Measurements from ENCODE around the gene LLPH. TPM values are rescaled to one million over a fixed set of nuclear protein-coding genes. Genes with fewer than 3 reads are reported as not detected.

LLPH gene
- total RNA-seq, 2 experiments from 2014 or later: 33.6 to 34.1 TPM

DNA sequence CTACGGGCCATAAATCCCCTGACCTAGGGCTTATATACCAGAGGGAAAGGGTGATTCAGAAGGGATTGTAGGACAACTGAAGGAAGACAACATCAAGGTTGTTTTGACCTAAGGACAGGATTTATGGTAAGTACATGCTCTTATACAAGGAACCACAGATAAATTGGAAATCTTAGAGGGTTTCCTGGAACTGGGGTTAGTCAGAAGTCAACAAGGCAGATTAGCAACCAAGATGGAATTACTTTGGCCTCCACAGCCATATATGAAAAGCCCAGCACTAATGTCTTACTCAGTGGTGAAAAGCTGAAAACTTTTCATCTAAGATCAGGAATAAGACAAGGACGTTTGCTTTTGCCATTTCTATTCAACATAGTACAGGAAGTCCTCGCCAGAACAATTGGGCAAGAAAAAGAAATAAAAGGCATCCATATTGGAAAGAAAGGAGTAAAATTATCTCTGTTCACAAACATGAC, 33.8 kb upstream of the LLPH start:
- TF ChIP-seq CTCF (IDR thresholded peaks at IDR 0.05): no peak
- Mint-ChIP-seq H3K27me3 (no peaks in the 10 kb centered on the region), H3K27ac (peak overlapping the region; percentile 53), H3K4me1 (ENCODE audit: low read depth) (peaks cover 62% of the 10 kb centered on the region), H3K9me3 (peaks cover 19% of the 10 kb centered on the region), H3K36me3 (ENCODE audit: low read depth) (peaks cover 72% of the 10 kb centered on the region), H3K4me3 (no peak overlapping the region)
- DNase-seq (no peak), ATAC-seq (no peak)
- ChIA-PET POLR2A (no interaction called here), CTCF (no interaction called here)
- intact Hi-C loops (cut with micrococcal nuclease): loop anchor here (10.0 kb wide), 1 partner anchor 140 kb away; the partner anchor contains the start of gene HELB

GRCh38 chr12:66163289-66163688, 32.7 kb upstream of the LLPH start:
- DNase-seq (no peak), ATAC-seq (no peak)
- CTCF ChIA-PET: no interaction called here
- Mint-ChIP-seq H3K36me3 (ENCODE audit: low read depth) (peaks cover 73% of the 10 kb centered on the region), H3K9me3 (peaks cover 19% of the 10 kb centered on the region), H3K4me1 (ENCODE audit: low read depth) (peaks cover 62% of the 10 kb centered on the region), H3K27me3 (no peaks in the 10 kb centered on the region), H3K4me3 (no peak overlapping the region), H3K27ac (peak overlapping the region; percentile 53)
- intact Hi-C loops (cut with micrococcal nuclease): loop anchor here (10.0 kb wide), 1 partner anchor 142 kb away; the partner anchor contains the start of gene HELB
- no peak for TF ChIP-seq CTCF (IDR thresholded peaks at IDR 0.05)
- POLR2A ChIA-PET: no interaction called here

DNA sequence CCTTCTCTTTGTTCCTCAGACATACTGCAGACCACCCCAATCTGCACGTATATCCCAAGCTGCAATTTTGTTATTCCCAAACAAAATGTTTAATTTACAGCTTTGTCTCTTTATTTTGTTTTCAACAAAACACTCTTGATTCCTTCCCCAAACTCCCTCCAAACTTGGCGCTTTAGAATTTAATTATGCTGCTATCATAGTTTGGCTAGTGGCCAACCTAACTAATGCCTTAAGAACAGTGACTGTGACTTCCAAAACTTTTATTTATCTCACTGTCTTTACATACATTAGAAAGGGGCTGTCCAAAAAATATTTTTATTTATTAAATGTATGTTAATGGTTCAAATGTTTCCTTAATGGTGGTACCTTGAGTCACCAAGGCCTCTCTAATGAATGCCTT, 32.2 kb upstream of the LLPH start:
- H3K27ac Mint-ChIP-seq: no peak overlapping the region
- no peak for DNase-seq
- no peak for TF ChIP-seq CTCF (IDR thresholded peaks at IDR 0.05)
- peaks cover 57% of the 10 kb centered on the region for H3K4me1 Mint-ChIP-seq (ENCODE audit: low read depth)
- intact Hi-C loops (cut with micrococcal nuclease): loop anchor here (10.0 kb wide), 1 partner anchor 142 kb away; the partner anchor contains the start of gene HELB
- no peak overlapping the region for H3K4me3 Mint-ChIP-seq
- POLR2A ChIA-PET: no interaction called here
- H3K36me3 Mint-ChIP-seq (ENCODE audit: low read depth): peaks cover 69% of the 10 kb centered on the region
- H3K27me3 Mint-ChIP-seq: no peaks in the 10 kb centered on the region
- H3K9me3 Mint-ChIP-seq: peaks cover 19% of the 10 kb centered on the region
- ATAC-seq: no peak
- CTCF ChIA-PET: interaction anchor here (1.0 to 1.1 kb wide), 3 partner anchors 14 to 117 kb away, joined by 3 to 5 read pairs (median 3); no protein-coding TSS in a partner anchor

DNA sequence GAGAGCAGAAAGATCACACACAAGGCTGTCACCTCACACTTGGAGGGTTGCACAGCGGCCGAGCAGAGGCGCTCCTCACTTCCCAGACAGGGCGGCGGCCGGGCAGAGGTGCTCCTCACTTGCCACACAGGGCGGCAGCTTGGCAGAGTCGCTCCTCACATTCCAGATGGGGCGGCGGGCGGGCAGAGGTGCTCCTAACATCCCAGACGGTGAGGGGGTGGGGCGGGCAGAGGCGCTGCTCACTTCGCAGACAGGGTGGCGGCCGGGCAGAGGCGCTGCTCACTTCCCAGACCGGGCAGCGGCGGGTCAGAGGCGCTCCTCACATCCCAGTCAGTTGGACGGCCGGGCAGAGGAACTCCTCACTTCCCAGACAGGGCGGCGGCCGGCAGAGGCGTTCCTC, 30.2 kb upstream of the LLPH start:
- no peak for TF ChIP-seq CTCF (IDR thresholded peaks at IDR 0.05)
- DNase-seq (no peak), ATAC-seq (no peak)
- intact Hi-C loops (cut with micrococcal nuclease): loop anchor here (10.0 kb wide), 1 partner anchor 144 kb away; the partner anchor contains the start of gene HELB
- Mint-ChIP-seq H3K4me1 (ENCODE audit: low read depth) (peaks cover 61% of the 10 kb centered on the region), H3K27ac (no peak overlapping the region), H3K4me3 (no peak overlapping the region), H3K36me3 (ENCODE audit: low read depth) (peaks cover 60% of the 10 kb centered on the region), H3K27me3 (no peaks in the 10 kb centered on the region), H3K9me3 (peaks cover 12% of the 10 kb centered on the region)
- ChIA-PET CTCF (no interaction called here), POLR2A (interaction anchor here (0.9 to 2.9 kb wide), 2 partner anchors 8 to 15 kb away, joined by 4 to 15 read pairs; partner anchors contain the start of gene TMBIM4)

GRCh38 chr12:66159123-66159522, 28.6 kb upstream of the LLPH start:
- ChIA-PET POLR2A (interaction anchor here (1.6 to 2.9 kb wide), 2 partner anchors 10 to 28 kb away, joined by 5 to 15 read pairs; partner anchors contain the start of genes LLPH and TMBIM4), CTCF (interaction anchor here (0.8 to 2.0 kb wide), 2 partner anchors 9 to 10 kb away, joined by 3 to 17 read pairs; partner anchors contain the start of gene TMBIM4)
- Mint-ChIP-seq H3K4me1 (ENCODE audit: low read depth) (peaks cover 57% of the 10 kb centered on the region), H3K9me3 (peaks cover 3% of the 10 kb centered on the region), H3K4me3 (no peak overlapping the region), H3K36me3 (ENCODE audit: low read depth) (peaks cover 45% of the 10 kb centered on the region), H3K27me3 (no peaks in the 10 kb centered on the region), H3K27ac (no peak overlapping the region)
- DNase-seq (no peak), ATAC-seq (no peak)
- intact Hi-C loops (cut with micrococcal nuclease): no loop called here
- no peak for TF ChIP-seq CTCF (IDR thresholded peaks at IDR 0.05)
